ENCODE measurements around the gene KDM2A. TPM values are rescaled to one million over a fixed set of nuclear protein-coding genes. Genes with fewer than 3 reads are reported as not detected.

KDM2A gene
- total RNA-seq, 4 donors from 2014 or later = 65.3 to 137 (median 81.2) TPM

- Histone ChIP-seq H3K4me1 (peaks cover 28 to 38% (median 35%) of the 10 kb centered on the region in 4 donors), H3K27ac (peak overlapping the region in 3 of 4 donors; percentile 6 to 95 (median 31)), H3K9me3 (no peaks in the 10 kb centered on the region), H3K27me3 (no peaks in the 10 kb centered on the region), H3K4me3 (no peak overlapping the region), H3K36me3 (peaks cover 2 to 64% (median 32%) of the 10 kb centered on the region in 4 donors)
- 90% methylated on average over 13 of the region's 13 CpGs; no CpG with 5 or more reads in 1 of the 2 donors for WGBS, 2 donors (ENCODE audit: low coverage in 1 of 2)
- DNase-seq = peak; percentile 5
- in situ Hi-C loops (cut with MboI; ENCODE audit: low pct_ligation_motif_present in 1 of 4, low pct_unique_long_range_greater_than_20kb in 1 of 4, low sequenced_read_pairs in 3 of 4) = no loop called here
- no peak for TF ChIP-seq EP300 (IDR thresholded peaks at IDR 0.05; ENCODE audit: low read depth)
- TF ChIP-seq POLR2A (IDR thresholded peaks at IDR 0.05) = no peak
- TF ChIP-seq POLR2AphosphoS5 (IDR thresholded peaks at IDR 0.05) = no peak
- intact Hi-C loops (cut with DNase I; ENCODE audit: low total_unique reads) = no loop called here
These were observed 161.3 kb downstream of the KDM2A start for GRCh38 chr11:67280341-67280787.

- Histone ChIP-seq H3K4me3 (no peak overlapping the region), H3K4me1 (peaks cover 24 to 32% (median 28%) of the 10 kb centered on the region in 4 donors), H3K27ac (peak overlapping the region in 1 of 4 donors; percentile 6), H3K9me3 (no peaks in the 10 kb centered on the region), H3K27me3 (no peaks in the 10 kb centered on the region), H3K36me3 (peaks cover 2 to 70% (median 34%) of the 10 kb centered on the region in 4 donors)
- no peak for TF ChIP-seq CTCF (IDR thresholded peaks at IDR 0.05)
- no peak for TF ChIP-seq EP300 (IDR thresholded peaks at IDR 0.05; ENCODE audit: low read depth)
- TF ChIP-seq POLR2AphosphoS5 (IDR thresholded peaks at IDR 0.05) = no peak
- no peak for TF ChIP-seq POLR2A (IDR thresholded peaks at IDR 0.05)
- in situ Hi-C loops (cut with MboI; ENCODE audit: low pct_ligation_motif_present in 1 of 4, low pct_unique_long_range_greater_than_20kb in 1 of 4, low sequenced_read_pairs in 3 of 4) (no loop called here), intact Hi-C loops (cut with DNase I; ENCODE audit: low total_unique reads) (no loop called here)
- peak; percentile 7 for DNase-seq
- WGBS, 2 donors (ENCODE audit: low coverage in 1 of 2) = 93% methylated on average over 30 of the region's 31 CpGs; no CpG with 5 or more reads in 1 of the 2 donors
These were observed 161.9 kb downstream of the KDM2A start for GRCh38 chr11:67280788-67281551.

GRCh38 chr11:67281552-67282150, 162.6 kb downstream of the KDM2A start:
- WGBS, 2 donors (ENCODE audit: low coverage in 1 of 2) = 91 to 100% methylated on average over 3 to 25 of the region's 27 CpGs
- H3K4me3 ChIP-seq = no peak overlapping the region
- intact Hi-C loops (cut with DNase I; ENCODE audit: low total_unique reads) (no loop called here), in situ Hi-C loops (cut with MboI; ENCODE audit: low pct_ligation_motif_present in 1 of 4, low pct_unique_long_range_greater_than_20kb in 1 of 4, low sequenced_read_pairs in 3 of 4) (no loop called here)
- no peaks in the 10 kb centered on the region for H3K27me3 ChIP-seq
- DNase-seq = peak; percentile 7
- TF ChIP-seq EP300 (IDR thresholded peaks at IDR 0.05; ENCODE audit: low read depth) = no peak
- H3K4me1 ChIP-seq = peaks cover 18 to 25% (median 23%) of the 10 kb centered on the region in 4 donors
- peak overlapping the region in 1 of 4 donors; percentile 39 for H3K27ac ChIP-seq
- no peaks in the 10 kb centered on the region for H3K9me3 ChIP-seq
- peaks cover 2 to 73% (median 34%) of the 10 kb centered on the region in 4 donors for H3K36me3 ChIP-seq

GRCh38 chr11:67282155-67282875, 163.3 kb downstream of the KDM2A start:
- peak overlapping the region; percentile 8 to 51 (median 38) for H3K27ac ChIP-seq
- peaks cover 2 to 73% (median 34%) of the 10 kb centered on the region in 4 donors for H3K36me3 ChIP-seq
- in situ Hi-C loops (cut with MboI; ENCODE audit: low pct_ligation_motif_present in 1 of 4, low pct_unique_long_range_greater_than_20kb in 1 of 4, low sequenced_read_pairs in 3 of 4) = no loop called here
- no peak for TF ChIP-seq POLR2A (IDR thresholded peaks at IDR 0.05)
- TF ChIP-seq POLR2AphosphoS5 (IDR thresholded peaks at IDR 0.05) = no peak
- TF ChIP-seq CTCF (IDR thresholded peaks at IDR 0.05) = no peak
- TF ChIP-seq EP300 (IDR thresholded peaks at IDR 0.05; ENCODE audit: low read depth) = no peak
- no peaks in the 10 kb centered on the region for H3K9me3 ChIP-seq
- DNase-seq = peak; percentile 6
- no peak overlapping the region for H3K4me3 ChIP-seq
- WGBS, 2 donors (ENCODE audit: low coverage in 1 of 2) = 94% methylated on average over 16 of the region's 20 CpGs; no CpG with 5 or more reads in 1 of the 2 donors
- intact Hi-C loops (cut with DNase I; ENCODE audit: low total_unique reads) = no loop called here
- peaks cover 13 to 25% (median 22%) of the 10 kb centered on the region in 4 donors for H3K4me1 ChIP-seq
- no peaks in the 10 kb centered on the region for H3K27me3 ChIP-seq

Data from transverse colon (tissue), 4 donors.